IPS-20b (cell line): ENCODE results near the gene GNPAT.
A peak's percentile ranks its signal among the peaks of the same experiment; 100 is the strongest.

ENCODE experiments used
- H3K27ac ChIP-seq: one replicate; pipeline ENCODE4 v1.5.1; 2013; ENCODE audit warnings: low read length
- H3K27me3 ChIP-seq: 2 replicates; pipeline ENCODE4 v1.6.1; 2013; ENCODE audit warnings: mild to moderate bottlenecking, low read length, inconsistent platforms; ENCODE audit not compliant: insufficient read depth
- H3K36me3 ChIP-seq: 2 replicates; pipeline ENCODE4 v1.6.1; 2013; ENCODE audit warnings: low read depth, mild to moderate bottlenecking, inconsistent platforms, low read length, moderate library complexity; ENCODE audit not compliant: insufficient read depth
- H3K4me1 ChIP-seq: 2 replicates; pipeline ENCODE4 v1.6.1; 2013; ENCODE audit warnings: mild to moderate bottlenecking, control low read depth, inconsistent platforms, low read length, moderate library complexity; ENCODE audit not compliant: insufficient read depth
- H3K4me3 ChIP-seq: 2 replicates; pipeline ENCODE4 v1.5.1; 2013; ENCODE audit warnings: mild to moderate bottlenecking, low read length, inconsistent platforms
- H3K9ac ChIP-seq: 2 replicates; pipeline ENCODE4 v1.6.1; 2013; ENCODE audit warnings: low read depth, mild to moderate bottlenecking, inconsistent platforms, low read length, moderate library complexity
- H3K9me3 ChIP-seq: 2 replicates; pipeline ENCODE4 v1.6.1; 2013; ENCODE audit warnings: mild to moderate bottlenecking, low read depth, low read length, inconsistent platforms; ENCODE audit not compliant: insufficient read depth

Gene GNPAT

DNA sequence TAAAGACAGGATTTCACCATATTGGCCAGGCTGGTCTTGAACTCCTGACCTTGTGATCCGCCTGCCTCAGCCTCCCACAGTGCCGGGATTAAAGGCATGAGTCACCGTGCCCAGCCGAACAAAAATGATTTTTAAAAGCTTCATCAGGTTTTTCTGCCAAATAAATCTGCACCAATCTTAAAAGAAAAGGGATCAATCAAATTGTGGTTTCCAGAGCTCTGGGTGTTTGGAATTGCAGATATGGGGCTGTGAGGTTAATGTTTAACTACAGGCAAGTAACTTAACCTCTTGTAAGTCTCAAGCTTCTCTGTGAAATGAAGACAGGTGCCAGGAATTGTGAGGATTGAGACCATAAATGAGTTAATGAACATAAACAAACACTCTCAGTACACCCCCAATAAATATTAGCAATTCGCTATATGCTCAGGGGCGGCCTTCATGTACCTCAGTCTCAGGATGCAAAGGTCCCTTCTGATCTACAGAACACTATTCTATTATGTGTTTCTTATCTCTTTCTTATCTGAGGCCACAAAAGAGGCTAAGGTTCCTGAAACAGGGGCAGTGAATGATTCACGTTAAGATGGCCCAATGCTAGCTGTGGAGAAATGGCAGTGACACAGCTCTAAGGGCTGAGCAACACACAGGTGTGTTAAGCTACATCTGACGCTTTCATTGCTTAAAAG is 7.1 kb upstream of the GNPAT start:
- no peaks in the 10 kb centered on the region for H3K27me3 ChIP-seq
- H3K9ac ChIP-seq: no peak overlapping the region
- no peak overlapping the region for H3K4me3 ChIP-seq
- H3K9me3 ChIP-seq: no peaks in the 10 kb centered on the region
- H3K27ac ChIP-seq: no peak overlapping the region
- no peaks in the 10 kb centered on the region for H3K4me1 ChIP-seq
- peaks cover 21% of the 10 kb centered on the region for H3K36me3 ChIP-seq

- Histone ChIP-seq H3K36me3 (peaks cover 23% of the 10 kb centered on the region), H3K27ac (no peak overlapping the region), H3K27me3 (no peaks in the 10 kb centered on the region), H3K4me3 (no peak overlapping the region), H3K9me3 (no peaks in the 10 kb centered on the region), H3K9ac (no peak overlapping the region), H3K4me1 (no peaks in the 10 kb centered on the region)
Measured at GRCh38 chr1:231234506-231234905, 6.5 kb upstream of the GNPAT start.

DNA sequence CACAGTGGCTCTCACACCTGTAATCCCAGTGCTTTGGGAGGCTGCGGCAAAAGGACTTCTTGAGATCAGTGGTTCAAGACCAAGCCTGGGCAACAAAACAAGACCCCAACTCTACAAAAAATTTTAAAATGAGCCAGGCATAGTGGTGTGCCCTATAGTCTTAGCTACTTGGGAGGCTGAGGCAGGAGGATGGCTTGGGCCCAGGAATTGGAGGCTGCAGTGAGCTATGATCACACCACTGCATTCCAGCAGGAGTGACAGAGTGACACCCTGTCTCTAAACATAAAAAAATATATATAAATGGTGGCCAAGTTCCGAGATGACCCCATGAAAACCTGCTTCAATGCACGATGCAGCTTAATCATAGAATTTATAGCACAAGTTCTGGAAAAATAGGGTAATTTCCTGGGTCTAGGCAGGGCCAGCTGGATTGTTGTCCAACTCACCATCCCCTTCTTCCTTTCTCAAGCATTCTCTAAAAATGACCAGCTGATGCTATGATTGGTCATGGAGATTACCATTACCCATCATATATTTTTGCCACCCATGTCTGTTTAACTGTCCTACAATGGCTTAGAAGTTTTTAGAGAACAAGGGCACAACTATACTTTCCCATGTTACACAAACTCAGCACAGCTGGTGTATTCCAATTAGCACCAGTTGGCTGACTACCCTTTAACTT is 5.3 kb upstream of the GNPAT start:
- Histone ChIP-seq H3K9me3 (no peaks in the 10 kb centered on the region), H3K27ac (no peak overlapping the region), H3K4me3 (no peak overlapping the region), H3K36me3 (peaks cover 23% of the 10 kb centered on the region), H3K9ac (no peak overlapping the region), H3K4me1 (no peaks in the 10 kb centered on the region), H3K27me3 (no peaks in the 10 kb centered on the region)

GRCh38 chr1:231236208-231236591 is 4.8 kb upstream of the GNPAT start:
- H3K9ac ChIP-seq: no peak overlapping the region
- no peaks in the 10 kb centered on the region for H3K27me3 ChIP-seq
- no peak overlapping the region for H3K27ac ChIP-seq
- H3K9me3 ChIP-seq: no peaks in the 10 kb centered on the region
- no peaks in the 10 kb centered on the region for H3K4me1 ChIP-seq
- peaks cover 23% of the 10 kb centered on the region for H3K36me3 ChIP-seq
- H3K4me3 ChIP-seq: no peak overlapping the region

GRCh38 chr1:231236938-231237337 is 4.1 kb upstream of the GNPAT start:
- Histone ChIP-seq H3K9me3 (no peaks in the 10 kb centered on the region), H3K27me3 (no peaks in the 10 kb centered on the region), H3K36me3 (peaks cover 23% of the 10 kb centered on the region), H3K9ac (no peak overlapping the region), H3K27ac (no peak overlapping the region), H3K4me3 (no peak overlapping the region), H3K4me1 (no peaks in the 10 kb centered on the region)

DNA sequence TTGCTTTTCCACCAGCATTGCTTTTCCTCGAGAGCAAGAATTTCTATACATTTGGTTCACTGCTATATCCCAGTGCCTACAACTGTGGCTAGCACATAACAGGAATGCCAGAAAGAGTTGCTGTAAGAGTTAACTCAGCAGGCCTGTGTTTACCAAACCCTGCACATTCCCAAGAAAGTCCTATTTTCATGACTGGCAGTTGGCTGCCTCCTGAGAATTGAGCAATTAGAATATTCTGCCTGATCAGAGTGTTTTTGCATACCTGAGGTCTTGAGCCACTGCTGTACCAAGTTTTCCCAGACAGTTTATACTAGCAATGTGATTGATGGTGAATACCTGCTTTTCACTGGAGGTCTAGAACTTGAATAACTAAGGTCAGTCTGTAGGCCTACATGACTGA is 2.7 kb upstream of the GNPAT start:
- no peak overlapping the region for H3K4me3 ChIP-seq
- no peak overlapping the region for H3K27ac ChIP-seq
- no peaks in the 10 kb centered on the region for H3K27me3 ChIP-seq
- H3K4me1 ChIP-seq: no peaks in the 10 kb centered on the region
- H3K36me3 ChIP-seq: peaks cover 23% of the 10 kb centered on the region
- no peak overlapping the region for H3K9ac ChIP-seq
- no peaks in the 10 kb centered on the region for H3K9me3 ChIP-seq

DNA sequence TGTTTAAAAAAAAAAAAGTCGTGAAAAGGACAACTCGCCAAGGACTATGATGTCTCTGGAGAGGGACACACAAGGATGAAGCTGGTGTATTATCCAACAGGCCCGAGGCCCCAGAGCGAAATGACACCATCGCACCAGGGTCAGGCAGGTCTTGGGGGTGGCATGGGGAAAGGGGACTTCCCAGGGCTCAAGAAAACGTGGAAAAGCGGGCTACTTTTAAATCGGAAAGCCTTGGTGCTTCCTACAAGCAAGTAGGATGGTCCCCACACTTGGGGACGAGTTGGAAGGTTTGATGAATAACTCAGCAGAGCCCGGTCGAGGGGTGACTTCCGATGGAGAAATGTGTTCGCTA is 505 bp upstream of the GNPAT start:
- peak overlapping the region; percentile 53 for H3K27ac ChIP-seq

GRCh38 chr1:231241750-231242149 is 738 bp downstream of the GNPAT start:
- no peaks in the 10 kb centered on the region for H3K27me3 ChIP-seq
- peak overlapping the region; percentile 88 for H3K9ac ChIP-seq
- peak overlapping the region; percentile 91 for H3K4me3 ChIP-seq
- H3K36me3 ChIP-seq: peaks cover 19% of the 10 kb centered on the region
- no peak overlapping the region for H3K27ac ChIP-seq
- no peaks in the 10 kb centered on the region for H3K4me1 ChIP-seq
- H3K9me3 ChIP-seq: no peaks in the 10 kb centered on the region

More for the DNA sequence above, 505 bp upstream of the GNPAT start:
- Histone ChIP-seq H3K36me3 (peaks cover 23% of the 10 kb centered on the region), H3K27me3 (no peaks in the 10 kb centered on the region), H3K4me3 (peak overlapping the region; percentile 91), H3K9me3 (no peaks in the 10 kb centered on the region), H3K9ac (peak overlapping the region; percentile 88), H3K4me1 (no peaks in the 10 kb centered on the region)

DNA sequence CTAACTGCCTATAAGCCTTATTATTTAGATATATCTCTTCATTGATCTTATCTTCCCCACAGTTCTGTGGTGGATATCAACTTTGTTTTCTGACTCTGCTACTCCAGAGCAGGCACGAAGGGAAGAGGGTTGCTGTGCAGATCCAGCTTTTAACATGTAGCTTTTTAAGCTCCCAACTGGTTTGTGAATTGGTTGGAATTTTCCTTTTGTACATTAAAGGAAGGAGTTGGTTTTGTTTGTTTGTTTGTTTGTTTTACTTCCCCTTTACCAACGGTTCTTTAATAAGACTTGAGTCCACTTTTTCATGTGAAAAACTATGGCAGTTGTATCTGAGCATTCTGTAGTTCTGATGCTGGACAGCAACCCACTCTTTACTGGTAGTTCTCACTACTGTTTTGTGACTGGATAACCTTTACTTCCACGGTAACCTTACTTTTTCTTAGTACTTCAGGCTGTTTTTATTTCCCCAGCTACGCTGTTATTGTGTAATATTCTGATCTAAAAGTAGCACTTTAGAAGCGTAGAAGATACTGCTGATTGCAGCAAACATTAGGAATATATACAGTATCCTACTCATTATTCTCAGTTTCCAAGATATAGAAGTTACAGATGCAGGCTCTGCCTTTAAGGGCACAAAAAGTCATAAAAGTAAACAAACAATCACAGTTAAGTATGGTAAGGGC is 1.6 kb downstream of the GNPAT start:
- H3K9ac ChIP-seq: no peak overlapping the region; the same call in 1 of the 2 replicates
- no peaks in the 10 kb centered on the region for H3K4me1 ChIP-seq
- H3K4me3 ChIP-seq: peak overlapping the region; percentile 91
- no peaks in the 10 kb centered on the region for H3K27me3 ChIP-seq
- no peaks in the 10 kb centered on the region for H3K9me3 ChIP-seq
- peaks cover 18% of the 10 kb centered on the region for H3K36me3 ChIP-seq
- no peak overlapping the region for H3K27ac ChIP-seq

DNA sequence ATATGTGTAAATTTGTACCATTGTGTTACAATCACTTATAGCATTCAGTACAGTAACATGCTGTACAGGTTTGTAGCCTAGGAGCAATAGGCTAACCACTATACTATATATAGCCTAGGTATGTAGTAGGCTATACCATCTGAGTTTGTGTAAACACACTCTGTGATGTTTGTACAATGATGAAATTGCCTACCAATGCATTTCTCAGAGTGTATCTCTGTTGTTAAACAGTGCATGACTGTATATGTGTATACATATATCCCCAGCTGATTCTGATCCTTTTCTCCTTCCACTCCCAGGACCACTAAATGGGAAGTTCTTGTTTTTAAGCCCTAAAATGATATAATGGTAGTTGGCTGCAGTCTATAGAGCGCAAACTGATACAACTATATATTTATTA is 7.8 kb downstream of the GNPAT start:
- Histone ChIP-seq H3K4me1 (no peaks in the 10 kb centered on the region), H3K9ac (no peak overlapping the region), H3K27me3 (no peaks in the 10 kb centered on the region), H3K36me3 (peaks cover 31% of the 10 kb centered on the region), H3K27ac (no peak overlapping the region), H3K9me3 (no peaks in the 10 kb centered on the region), H3K4me3 (no peak overlapping the region)

DNA sequence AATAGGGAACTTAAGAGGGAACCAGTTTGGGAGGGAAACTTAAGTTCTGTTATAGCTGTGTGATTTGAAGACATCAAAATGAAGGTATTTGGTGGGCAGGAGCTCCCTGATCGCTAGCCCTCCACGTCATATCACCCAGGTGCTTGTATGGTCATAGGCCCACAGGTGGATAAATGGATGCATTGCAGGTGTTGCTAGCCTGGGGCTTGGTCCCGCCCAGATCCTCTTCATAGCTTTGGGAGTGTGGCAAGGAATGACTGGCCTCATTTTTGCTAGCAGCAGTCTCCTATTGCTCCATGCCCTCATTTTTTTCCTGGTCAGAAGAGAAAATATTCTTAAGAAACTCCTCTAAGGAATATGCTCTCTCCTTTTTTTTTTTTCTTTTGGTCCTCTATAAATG is 11.3 kb downstream of the GNPAT start:
- no peak overlapping the region for H3K4me3 ChIP-seq
- H3K27ac ChIP-seq: no peak overlapping the region
- H3K4me1 ChIP-seq: no peaks in the 10 kb centered on the region
- H3K36me3 ChIP-seq: peaks cover 42% of the 10 kb centered on the region
- no peaks in the 10 kb centered on the region for H3K27me3 ChIP-seq
- H3K9ac ChIP-seq: no peak overlapping the region
- no peaks in the 10 kb centered on the region for H3K9me3 ChIP-seq

DNA sequence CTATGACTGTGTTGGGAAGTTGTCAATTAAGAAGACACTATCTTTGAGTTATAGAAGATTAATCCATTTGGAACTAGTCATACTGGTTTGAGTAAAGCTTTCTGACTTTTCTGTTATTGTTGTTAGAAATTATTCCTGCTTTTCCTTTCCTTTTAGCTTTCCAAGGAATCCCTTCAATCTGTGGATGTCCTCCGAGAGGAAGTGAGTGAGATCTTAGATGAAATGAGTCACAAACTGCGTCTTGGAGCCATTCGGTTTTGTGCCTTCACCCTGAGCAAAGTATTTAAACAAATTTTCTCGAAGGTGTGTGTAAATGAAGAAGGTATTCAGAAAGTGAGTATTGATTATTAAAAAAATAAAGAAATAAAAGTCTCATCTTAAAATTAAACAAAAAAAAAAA is 19.3 kb downstream of the GNPAT start:
- H3K36me3 ChIP-seq: peaks cover 81% of the 10 kb centered on the region
- H3K4me3 ChIP-seq: no peak overlapping the region
- no peaks in the 10 kb centered on the region for H3K9me3 ChIP-seq
- no peak overlapping the region for H3K9ac ChIP-seq
- H3K4me1 ChIP-seq: no peaks in the 10 kb centered on the region
- H3K27ac ChIP-seq: no peak overlapping the region
- H3K27me3 ChIP-seq: no peaks in the 10 kb centered on the region
